ENCODE measurements around the gene PIP5K1C.

DNA sequence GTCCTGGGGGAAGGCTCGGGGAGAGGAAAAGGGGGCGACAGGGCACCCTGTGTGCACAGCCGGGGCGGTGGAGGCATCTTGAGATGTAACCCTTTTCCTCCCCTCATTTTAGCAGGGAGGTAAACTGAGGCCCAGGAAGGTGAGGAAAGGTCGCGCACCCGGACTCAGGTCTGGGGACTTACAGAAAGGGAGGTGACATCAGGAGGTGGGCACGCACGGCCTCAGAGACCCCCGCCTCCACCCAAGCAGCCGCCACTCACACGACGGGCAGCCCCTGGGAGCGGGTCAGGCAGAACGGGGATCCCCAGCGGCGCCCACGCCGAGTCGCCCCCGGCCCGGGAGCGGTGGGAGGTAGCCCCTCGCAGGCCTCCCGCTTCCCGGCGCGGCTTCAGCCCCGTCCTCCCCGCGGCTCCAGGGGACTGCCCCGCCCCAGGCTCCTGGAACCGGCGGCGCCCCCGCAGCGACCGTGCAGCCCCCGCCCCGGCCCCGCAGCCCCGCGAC is 477 bp downstream of the PIP5K1C start:
- TF ChIP-seq, protein P1, sequence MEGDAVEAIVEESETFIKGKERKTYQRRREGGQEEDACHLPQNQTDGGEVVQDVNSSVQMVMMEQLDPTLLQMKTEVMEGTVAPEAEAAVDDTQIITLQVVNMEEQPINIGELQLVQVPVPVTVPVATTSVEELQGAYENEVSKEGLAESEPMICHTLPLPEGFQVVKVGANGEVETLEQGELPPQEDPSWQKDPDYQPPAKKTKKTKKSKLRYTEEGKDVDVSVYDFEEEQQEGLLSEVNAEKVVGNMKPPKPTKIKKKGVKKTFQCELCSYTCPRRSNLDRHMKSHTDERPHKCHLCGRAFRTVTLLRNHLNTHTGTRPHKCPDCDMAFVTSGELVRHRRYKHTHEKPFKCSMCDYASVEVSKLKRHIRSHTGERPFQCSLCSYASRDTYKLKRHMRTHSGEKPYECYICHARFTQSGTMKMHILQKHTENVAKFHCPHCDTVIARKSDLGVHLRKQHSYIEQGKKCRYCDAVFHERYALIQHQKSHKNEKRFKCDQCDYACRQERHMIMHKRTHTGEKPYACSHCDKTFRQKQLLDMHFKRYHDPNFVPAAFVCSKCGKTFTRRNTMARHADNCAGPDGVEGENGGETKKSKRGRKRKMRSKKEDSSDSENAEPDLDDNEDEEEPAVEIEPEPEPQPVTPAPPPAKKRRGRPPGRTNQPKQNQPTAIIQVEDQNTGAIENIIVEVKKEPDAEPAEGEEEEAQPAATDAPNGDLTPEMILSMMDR (IDR thresholded peaks at IDR 0.05) = no peak
- no peak for TF ChIP-seq EZH2 (IDR thresholded peaks at IDR 0.05)
- no peak for TF ChIP-seq EZH2phosphoT487 (IDR thresholded peaks at IDR 0.05)
